Vagina (tissue), 2 donors: ENCODE results near the gene SCFD1. TPM values are rescaled to one million over a fixed set of nuclear protein-coding genes. Genes with fewer than 3 reads are reported as not detected.

ENCODE experiments used
- DNase-seq, 2 donors: peaks; one replicate each; pipeline ENCODE4 v3.0.0-alpha.2; 2017; ENCODE audit errors: extremely low spot score in 2 of 2
- H3K27ac ChIP-seq: fragments of 200-600 bp; sonication (generic); one replicate; pipeline ENCODE4 v1.5.1; 2019
- H3K27me3 ChIP-seq: fragments of 200-600 bp; sonication (generic); one replicate; pipeline ENCODE4 v1.5.1; 2019
- H3K36me3 ChIP-seq, 2 donors: fragments of 200-600 bp; sonication (generic); one replicate each; pipeline ENCODE4 v1.5.1; 2017 to 2019
- H3K4me1 ChIP-seq: fragments of 200-600 bp; sonication (generic); one replicate; pipeline ENCODE4 v1.5.1; 2019
- H3K4me3 ChIP-seq, 2 donors: fragments of 200-600 bp; sonication (generic); 1 replicate in 1 of 2; 2 replicates in 1 of 2; pipeline ENCODE4 v1.5.1; 2016 to 2019
- H3K9me3 ChIP-seq: fragments of 200-600 bp; sonication (generic); one replicate; pipeline ENCODE4 v1.5.1; 2019
- CTCF ChIP-seq, 3 experiments: fragments of 450-650 bp in 2 of 3; fragments of 200-600 bp in 1 of 3; sonication (generic) in 1 of 3; IDR thresholded peaks; one replicate each; pipeline ENCODE4 v1.5.1; 2017 to 2019; ENCODE audit warnings: antibody characterized with exemption in 3 of 3, mild to moderate bottlenecking in 2 of 3, moderate library complexity in 2 of 3
- POLR2A ChIP-seq, 2 donors: fragments of 450-650 bp; IDR thresholded peaks; one replicate each; pipeline ENCODE4 v1.6.1; 2017; ENCODE audit warnings: antibody characterized with exemption in 2 of 2, mild to moderate bottlenecking in 2 of 2, moderate library complexity in 2 of 2
- POLR2AphosphoS5 ChIP-seq, 2 donors: sonication (generic); formaldehyde crosslinking; IDR thresholded peaks; one replicate each; pipeline ENCODE4 v1.9.0; 2017; ENCODE audit warnings: antibody characterized with exemption in 2 of 2, mild to moderate bottlenecking in 2 of 2, low read depth in 1 of 2; ENCODE audit not compliant: insufficient read depth in 1 of 2
- intact Hi-C: fragments of 100-400 bp; cut with DNase I; formaldehyde crosslinking; loops from one replicate; pipeline ENCODE4 v1.15.1; 2023
- total RNA-seq: library from RNA; depleted of rRNA; stranded (reverse); fragments of >200 nt; gene quantifications from one replicate; pipeline ENCODE4 v1.2.3, GENCODE V29; 2016

SCFD1 gene
- total RNA-seq, 1 donor from 2014 or later = 40.8 TPM

- TF ChIP-seq POLR2A (IDR thresholded peaks at IDR 0.05) = no peak
- no peak for TF ChIP-seq POLR2AphosphoS5 (IDR thresholded peaks at IDR 0.05; ENCODE audit: insufficient read depth in 1 of 2, low read depth in 1 of 2)
- TF ChIP-seq CTCF (IDR thresholded peaks at IDR 0.05) = no peak
- intact Hi-C loops = no loop called here
- no peak for DNase-seq
- Histone ChIP-seq H3K27ac (no peak overlapping the region), H3K9me3 (no peaks in the 10 kb centered on the region), H3K4me1 (no peaks in the 10 kb centered on the region), H3K36me3 (no peaks in the 10 kb centered on the region), H3K27me3 (no peaks in the 10 kb centered on the region), H3K4me3 (no peak overlapping the region)
Measured at GRCh38 chr14:30771595-30771994, 149.5 kb downstream of the SCFD1 start.

- no peak overlapping the region for H3K27ac ChIP-seq
- H3K9me3 ChIP-seq = no peaks in the 10 kb centered on the region
- no peaks in the 10 kb centered on the region for H3K36me3 ChIP-seq
- no peak for TF ChIP-seq CTCF (IDR thresholded peaks at IDR 0.05)
- no peak for TF ChIP-seq POLR2AphosphoS5 (IDR thresholded peaks at IDR 0.05; ENCODE audit: insufficient read depth in 1 of 2, low read depth in 1 of 2)
- TF ChIP-seq POLR2A (IDR thresholded peaks at IDR 0.05) = no peak
- no peaks in the 10 kb centered on the region for H3K27me3 ChIP-seq
- intact Hi-C loops = no loop called here
- DNase-seq = no peak
- H3K4me3 ChIP-seq = no peak overlapping the region
- H3K4me1 ChIP-seq = no peaks in the 10 kb centered on the region
Measured at GRCh38 chr14:30779210-30779609, 157.1 kb downstream of the SCFD1 start.

Other genes starting within 250 kb of the SCFD1 start
- gene G2E3, start 63.2 kb upstream of the SCFD1 start, total RNA-seq = 7.4 TPM